Lower lobe of right lung (tissue), 2 donors: ENCODE measurements around the gene FRZB. TPM values are rescaled to one million over a fixed set of nuclear protein-coding genes. Genes with fewer than 3 reads are reported as not detected.

ENCODE experiments used
- ATAC-seq, 2 donors: fragments of 200-7000 bp; cut with Tn5 transposase; one replicate each; pipeline ENCODE4 v1.9.1; 2020 to 2022; ENCODE audit warnings: mild to moderate bottlenecking in 2 of 2, moderate library complexity in 2 of 2
- DNase-seq: peaks from one replicate; pipeline ENCODE4 v3.0.0-alpha.2; 2020
- H3K27ac ChIP-seq: fragments of 200-600 bp; one replicate; pipeline ENCODE4 v1.8.0; 2022
- H3K27me3 ChIP-seq: fragments of 200-600 bp; one replicate; pipeline ENCODE4 v1.8.0; 2022; ENCODE audit warnings: low read depth
- H3K36me3 ChIP-seq: fragments of 200-600 bp; one replicate; pipeline ENCODE4 v1.8.0; 2022; ENCODE audit warnings: mild to moderate bottlenecking
- H3K4me1 ChIP-seq: fragments of 200-600 bp; one replicate; pipeline ENCODE4 v1.8.0; 2022
- H3K4me3 ChIP-seq: fragments of 200-600 bp; one replicate; pipeline ENCODE4 v1.8.0; 2022; ENCODE audit warnings: mild to moderate bottlenecking
- H3K9me3 ChIP-seq: fragments of 200-600 bp; one replicate; pipeline ENCODE4 v1.8.0; 2022
- CTCF ChIP-seq: fragments of 200-600 bp; IDR thresholded peaks from one replicate; pipeline ENCODE4 v1.8.0; 2022; ENCODE audit warnings: antibody characterized with exemption, mild to moderate bottlenecking
- intact Hi-C: fragments of 100-400 bp; cut with DNase I; formaldehyde crosslinking; loops from one replicate; pipeline ENCODE4 v1.11.0; 2022
- total RNA-seq: library from RNA; stranded (reverse); fragmentation: NEBNext Ultra II Directional; extraction: Animal tissue kit (Norgen Biotek cat#: 25700); gene quantifications from one replicate; pipeline ENCODE4 v1.2.1, GENCODE V29; 2021
- donor health status: DM: no; HTN: yes; CAD: no; lungs with severe emphysema.

The FRZB gene
- total RNA-seq, 1 donor from 2014 or later: 2.9 TPM

GRCh38 chr2:182870227-182870626, 3.8 kb upstream of the FRZB start:
- H3K27me3 ChIP-seq: peaks cover 20% of the 10 kb centered on the region
- no peak for ATAC-seq
- no peak for TF ChIP-seq CTCF

DNA sequence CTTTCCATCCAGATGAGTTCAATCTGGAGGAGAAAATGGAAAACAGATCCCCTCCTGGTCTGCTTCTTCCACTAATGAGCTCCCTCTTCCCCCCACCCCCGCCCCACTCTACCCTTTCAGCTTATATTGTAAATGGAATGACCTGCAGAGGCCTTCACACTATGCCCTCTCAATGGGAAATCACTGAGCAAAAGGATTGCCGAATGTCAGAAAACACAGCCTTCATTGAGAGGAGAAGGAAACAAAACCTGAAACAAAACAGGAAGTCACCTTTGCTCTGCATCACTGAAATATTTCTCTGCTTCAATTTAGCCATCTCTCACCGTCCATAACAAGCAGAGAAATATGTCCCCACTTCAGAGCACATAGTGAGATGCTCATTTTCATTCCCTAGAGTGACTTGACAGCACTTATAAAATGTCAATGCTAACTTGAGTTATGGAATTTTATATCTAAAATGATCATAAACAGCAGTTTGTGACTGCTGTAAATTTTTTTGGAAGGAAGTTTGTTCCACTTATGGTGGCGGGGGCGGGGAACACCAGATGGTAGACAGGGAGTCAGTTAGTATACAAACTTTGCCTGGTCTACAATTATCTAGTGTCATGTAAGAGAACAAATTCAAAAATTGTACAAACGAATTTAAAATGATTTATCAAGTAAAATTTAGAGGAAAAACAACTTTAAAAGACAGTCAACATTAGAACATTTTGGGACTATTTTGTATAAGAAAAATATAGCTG, 1.8 kb upstream of the FRZB start:
- peaks cover 28% of the 10 kb centered on the region for H3K27me3 ChIP-seq
- no peak for TF ChIP-seq CTCF
- H3K4me1 ChIP-seq: peaks cover 15% of the 10 kb centered on the region
- ATAC-seq (no peak), DNase-seq (no peak)
- no peaks in the 10 kb centered on the region for H3K36me3 ChIP-seq
- H3K4me3 ChIP-seq: no peak overlapping the region
- intact Hi-C loops: no loop called here
- H3K9me3 ChIP-seq: no peaks in the 10 kb centered on the region
- no peak overlapping the region for H3K27ac ChIP-seq

More at GRCh38 chr2:182870227-182870626, 3.8 kb upstream of the FRZB start:
- no peak for DNase-seq
- H3K27ac ChIP-seq: no peak overlapping the region
- peaks cover 15% of the 10 kb centered on the region for H3K4me1 ChIP-seq
- intact Hi-C loops: no loop called here
- H3K4me3 ChIP-seq: no peak overlapping the region
- no peaks in the 10 kb centered on the region for H3K9me3 ChIP-seq
- H3K36me3 ChIP-seq: no peaks in the 10 kb centered on the region

DNA sequence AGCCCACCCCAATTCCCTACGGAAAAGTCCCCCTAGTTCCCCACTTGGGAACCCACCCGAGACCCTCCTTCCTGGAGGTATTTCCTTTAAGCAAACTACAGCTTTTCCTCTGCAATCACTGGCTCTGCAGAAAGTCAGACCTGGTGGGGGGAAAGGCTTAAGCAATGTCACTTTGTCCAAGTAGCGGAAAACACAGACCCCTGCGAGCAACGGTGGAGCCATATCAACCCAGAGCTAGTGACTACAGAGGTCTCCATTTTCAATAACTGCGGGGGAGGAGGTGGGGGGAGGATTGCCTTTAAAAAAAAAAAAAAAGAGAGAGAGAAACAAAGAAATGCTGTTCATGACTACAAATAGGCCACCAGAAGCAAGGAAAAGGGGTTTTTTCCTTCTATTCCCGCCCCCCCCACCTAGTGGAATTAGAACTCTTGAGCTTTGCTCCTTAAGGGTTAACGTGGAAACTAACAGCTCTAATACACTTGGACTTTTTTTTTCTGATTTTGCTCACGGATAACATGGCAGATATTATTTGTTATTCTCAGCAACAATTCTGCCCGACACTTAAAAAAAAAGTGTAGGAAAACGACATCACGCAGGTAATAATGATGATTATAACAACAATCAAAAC, 1.1 kb upstream of the FRZB start:
- H3K27ac ChIP-seq: peak overlapping the region; percentile 53
- peak overlapping the region; percentile 51 for H3K4me3 ChIP-seq
- DNase-seq: no peak

DNA sequence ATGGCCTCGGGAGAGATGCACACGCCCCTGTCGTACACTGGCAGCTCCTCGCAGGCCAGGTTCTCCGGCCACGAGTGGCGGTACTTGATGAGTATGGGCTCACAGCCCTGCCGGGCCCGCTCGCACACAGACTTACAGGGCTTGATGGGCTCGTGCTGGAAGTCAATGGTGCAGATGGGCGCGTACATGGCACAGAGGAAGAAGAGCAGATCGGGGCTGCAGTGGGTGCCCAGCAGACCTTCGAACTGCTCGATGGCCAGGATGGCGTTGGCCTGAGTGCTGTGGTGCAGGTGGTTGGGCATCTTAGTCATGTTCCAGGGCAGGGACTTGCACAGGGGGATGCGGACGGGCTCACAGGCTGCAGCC, 359 bp downstream of the FRZB start:
- DNase-seq (no peak), ATAC-seq (peak; percentile 43 to 46)
- Histone ChIP-seq H3K4me1 (peaks cover 15% of the 10 kb centered on the region), H3K9me3 (no peaks in the 10 kb centered on the region), H3K4me3 (peak overlapping the region; percentile 51), H3K27me3 (peaks cover 28% of the 10 kb centered on the region), H3K36me3 (no peaks in the 10 kb centered on the region), H3K27ac (no peak overlapping the region)
- no peak for TF ChIP-seq CTCF
- intact Hi-C loops: no loop called here

More for the DNA sequence above, 1.1 kb upstream of the FRZB start:
- TF ChIP-seq CTCF: no peak
- Histone ChIP-seq H3K4me1 (peaks cover 15% of the 10 kb centered on the region), H3K9me3 (no peaks in the 10 kb centered on the region), H3K27me3 (peaks cover 28% of the 10 kb centered on the region), H3K36me3 (no peaks in the 10 kb centered on the region)
- ATAC-seq: no peak
- intact Hi-C loops: no loop called here

GRCh38 chr2:182864949-182865570, 1.4 kb downstream of the FRZB start:
- Histone ChIP-seq H3K36me3 (no peaks in the 10 kb centered on the region), H3K27me3 (peaks cover 28% of the 10 kb centered on the region), H3K27ac (no peak overlapping the region), H3K4me1 (peaks cover 15% of the 10 kb centered on the region), H3K9me3 (no peaks in the 10 kb centered on the region), H3K4me3 (no peak overlapping the region)
- no peak for ATAC-seq
- no peak for DNase-seq
- intact Hi-C loops: no loop called here
- TF ChIP-seq CTCF: no peak
